ENCODE measurements around the gene TMEM14A. TPM values are rescaled to one million over a fixed set of nuclear protein-coding genes. Genes with fewer than 3 reads are reported as not detected.
"Not testable (repeated sequence)": the region's sequence is repeated elsewhere in the genome, so short reads cannot be mapped to it uniquely, and the experiment has no call there.

The TMEM14A gene
- total RNA-seq, 1 donor from 2014 or later = 33.6 TPM

GRCh38 chr6:52654007-52654406, 16.9 kb upstream of the TMEM14A start:
- Mint-ChIP-seq H3K9me3 (ENCODE audit: low read depth) (peaks cover 3% of the 10 kb centered on the region), H3K4me1 (ENCODE audit: low read depth) (no peaks in the 10 kb centered on the region), H3K27ac (no peak overlapping the region), H3K36me3 (ENCODE audit: insufficient read depth) (no peaks in the 10 kb centered on the region), H3K27me3 (no peaks in the 10 kb centered on the region), H3K4me3 (ENCODE audit: low read depth) (no peak overlapping the region)
- DNase-seq (ENCODE audit: low spot score, unreplicated experiment) = no peak
- TF ChIP-seq CTCF (IDR thresholded peaks at IDR 0.05; ENCODE audit: unreplicated experiment) = no peak

DNA sequence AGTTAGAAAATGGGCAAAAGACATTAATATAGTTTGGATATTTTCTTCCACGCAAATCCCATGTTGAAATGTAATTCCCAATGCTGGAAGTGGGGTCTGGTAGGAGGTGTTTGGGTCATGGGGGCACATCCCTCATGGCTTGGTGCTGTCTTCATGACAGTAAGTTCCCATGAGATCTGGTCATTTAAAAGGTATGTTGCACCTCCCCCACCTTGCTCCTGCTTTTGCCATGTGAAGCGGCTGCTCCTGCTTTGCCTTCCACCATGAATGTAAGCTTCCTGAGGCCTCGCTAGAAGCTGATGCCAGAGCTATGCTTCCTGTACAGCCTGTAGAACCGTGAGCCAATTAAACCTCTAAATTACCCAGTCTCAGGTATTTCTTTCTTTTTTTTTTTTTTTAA, 16.3 kb upstream of the TMEM14A start:
- Mint-ChIP-seq H3K36me3 (ENCODE audit: insufficient read depth) (no peaks in the 10 kb centered on the region), H3K9me3 (ENCODE audit: low read depth) (peaks cover 3% of the 10 kb centered on the region), H3K4me3 (ENCODE audit: low read depth) (no peak overlapping the region), H3K4me1 (ENCODE audit: low read depth) (no peaks in the 10 kb centered on the region), H3K27ac (no peak overlapping the region), H3K27me3 (no peaks in the 10 kb centered on the region)
- no peak for DNase-seq (ENCODE audit: low spot score, unreplicated experiment)
- TF ChIP-seq CTCF (IDR thresholded peaks at IDR 0.05; ENCODE audit: unreplicated experiment) = no peak

DNA sequence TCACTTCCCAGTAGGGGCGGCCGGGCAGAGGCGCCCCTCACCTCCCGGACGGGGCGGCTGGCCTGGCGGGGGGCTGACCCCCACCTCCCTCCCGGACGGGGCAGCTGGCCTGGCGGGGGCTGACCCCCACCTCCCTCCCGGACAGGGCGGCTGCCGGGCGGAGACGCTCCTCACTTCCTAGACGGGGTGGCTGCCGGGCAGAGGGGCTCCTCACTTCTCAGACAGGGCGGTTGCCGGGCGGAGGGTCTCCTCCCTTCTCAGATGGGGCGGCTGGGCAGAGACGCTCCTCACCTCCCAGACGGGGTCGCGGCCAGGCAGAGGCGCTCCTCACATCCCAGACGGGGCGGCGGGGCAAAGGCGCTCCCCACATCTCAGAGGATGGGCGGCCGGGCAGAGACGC, 15.0 kb upstream of the TMEM14A start:
- DNase-seq (ENCODE audit: low spot score, unreplicated experiment); H3K36me3 Mint-ChIP-seq (ENCODE audit: insufficient read depth); H3K27me3 Mint-ChIP-seq; H3K27ac Mint-ChIP-seq; H3K9me3 Mint-ChIP-seq (ENCODE audit: low read depth); H3K4me3 Mint-ChIP-seq (ENCODE audit: low read depth); H3K4me1 Mint-ChIP-seq (ENCODE audit: low read depth): not testable (repeated sequence)

DNA sequence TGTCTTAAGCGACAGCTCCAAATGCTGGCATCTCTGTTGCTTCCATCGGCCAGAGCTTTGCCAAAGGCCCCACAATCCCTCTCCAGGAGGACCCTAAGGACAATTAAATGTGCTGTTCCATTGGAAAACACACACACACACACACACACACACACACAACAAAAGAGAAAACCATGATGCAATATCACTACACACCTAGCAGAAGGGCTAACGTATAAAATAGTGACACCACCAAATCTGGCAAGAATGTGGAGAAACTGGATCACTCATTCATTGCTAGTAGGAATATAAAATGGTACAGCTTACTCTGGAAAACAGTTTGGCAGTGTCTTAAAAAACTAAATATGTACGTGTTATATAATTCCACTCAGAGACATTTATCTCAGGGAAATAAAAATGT, 13.0 kb upstream of the TMEM14A start:
- H3K9me3 Mint-ChIP-seq (ENCODE audit: low read depth) = peaks cover 3% of the 10 kb centered on the region
- no peak overlapping the region for H3K27ac Mint-ChIP-seq
- H3K4me1 Mint-ChIP-seq (ENCODE audit: low read depth) = no peaks in the 10 kb centered on the region
- no peak overlapping the region for H3K4me3 Mint-ChIP-seq (ENCODE audit: low read depth)
- H3K36me3 Mint-ChIP-seq (ENCODE audit: insufficient read depth) = no peaks in the 10 kb centered on the region
- no peak for TF ChIP-seq CTCF (IDR thresholded peaks at IDR 0.05; ENCODE audit: unreplicated experiment)
- H3K27me3 Mint-ChIP-seq = no peaks in the 10 kb centered on the region
- DNase-seq (ENCODE audit: low spot score, unreplicated experiment) = no peak

DNA sequence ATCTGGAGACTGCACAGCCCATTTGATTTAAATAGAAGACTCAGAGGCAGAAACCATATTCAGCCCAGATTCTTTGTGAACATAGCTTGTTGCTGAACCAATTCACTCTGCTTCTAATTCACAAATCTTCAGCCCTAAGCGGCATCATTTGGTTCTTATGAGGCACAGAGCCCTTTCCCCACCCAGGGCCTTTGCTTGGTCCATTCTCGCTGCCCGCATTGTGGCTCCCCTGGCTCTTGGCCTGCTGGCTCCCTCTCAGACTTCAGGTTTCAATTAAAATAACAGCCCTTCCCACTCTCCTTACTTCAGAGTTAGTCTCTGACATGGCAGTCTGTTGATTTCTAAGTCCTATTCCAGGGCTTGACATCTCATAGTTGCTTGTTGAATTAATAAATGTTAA, 9.4 kb upstream of the TMEM14A start:
- Mint-ChIP-seq H3K9me3 (ENCODE audit: low read depth) (peaks cover 3% of the 10 kb centered on the region), H3K27me3 (no peaks in the 10 kb centered on the region), H3K27ac (no peak overlapping the region), H3K36me3 (ENCODE audit: insufficient read depth) (peaks cover 1% of the 10 kb centered on the region), H3K4me3 (ENCODE audit: low read depth) (no peak overlapping the region), H3K4me1 (ENCODE audit: low read depth) (peaks cover 3% of the 10 kb centered on the region)
- no peak for TF ChIP-seq CTCF (IDR thresholded peaks at IDR 0.05; ENCODE audit: unreplicated experiment)
- DNase-seq (ENCODE audit: low spot score, unreplicated experiment) = no peak

GRCh38 chr6:52662031-52662430, 8.9 kb upstream of the TMEM14A start:
- Mint-ChIP-seq H3K27me3 (no peaks in the 10 kb centered on the region), H3K4me3 (ENCODE audit: low read depth) (no peak overlapping the region), H3K9me3 (ENCODE audit: low read depth) (peaks cover 3% of the 10 kb centered on the region), H3K4me1 (ENCODE audit: low read depth) (peaks cover 4% of the 10 kb centered on the region), H3K36me3 (ENCODE audit: insufficient read depth) (peaks cover 4% of the 10 kb centered on the region), H3K27ac (no peak overlapping the region)
- no peak for TF ChIP-seq CTCF (IDR thresholded peaks at IDR 0.05; ENCODE audit: unreplicated experiment)
- DNase-seq (ENCODE audit: low spot score, unreplicated experiment) = no peak

Data from progenitor cell of endocrine pancreas (in vitro differentiated cells).